CD4-positive, CD25-positive, alpha-beta regulatory T cell (primary cell): ENCODE results near the gene KIF5C. TPM values are rescaled to one million over a fixed set of nuclear protein-coding genes. Genes with fewer than 3 reads are reported as not detected.

ENCODE experiments used
- ATAC-seq, 2 donors: fragments of 150-1000 bp; cut with Tn5 transposase; one replicate each; pipeline ENCODE4 v1.10.0; 2021; ENCODE audit warnings: low read depth in 2 of 2, moderate number of reproducible peaks in 2 of 2, moderate library complexity in 1 of 2
- DNase-seq, 3 donors: peaks; one replicate each; pipeline versions ENCODE4 v3.0.0 to v3.0.0-alpha.2; 2012 to 2022; ENCODE audit warnings: mixed read lengths in 1 of 3
- H3K27ac ChIP-seq: one replicate; pipeline ENCODE4 v1.7.0; 2013; ENCODE audit warnings: mild to moderate bottlenecking, low read length; ENCODE audit not compliant: insufficient read depth, poor library complexity, severe bottlenecking
- H3K27me3 ChIP-seq: one replicate; pipeline ENCODE4 v1.7.0; 2013; ENCODE audit warnings: low read length; ENCODE audit not compliant: control insufficient read depth, insufficient read depth
- H3K36me3 ChIP-seq: one replicate; pipeline ENCODE4 v1.7.0; 2013; ENCODE audit warnings: mild to moderate bottlenecking, low read length, moderate library complexity; ENCODE audit not compliant: control insufficient read depth, insufficient read depth
- H3K4me1 ChIP-seq: 2 replicates; pipeline ENCODE4 v1.7.0; 2013; ENCODE audit warnings: mild to moderate bottlenecking, low read length; ENCODE audit not compliant: insufficient read depth, control insufficient read depth, poor library complexity, severe bottlenecking
- H3K4me3 ChIP-seq: one replicate; pipeline ENCODE4 v1.7.0; 2013; ENCODE audit warnings: low read depth, mild to moderate bottlenecking, low read length, moderate library complexity
- H3K9me3 ChIP-seq, 2 experiments: 1 replicate in 1 of 2; 2 replicates in 1 of 2; pipeline ENCODE4 v1.7.0; 2013; ENCODE audit warnings: low read length in 2 of 2, mild to moderate bottlenecking in 1 of 2, moderate library complexity in 1 of 2; ENCODE audit not compliant: control insufficient read depth in 2 of 2
- H3K27ac Mint-ChIP-seq, 3 donors: one replicate each; pipeline ENCODE4 v1.8.0; 2020 to 2022; ENCODE audit warnings: mild to moderate bottlenecking in 3 of 3, mixed read lengths in 3 of 3, moderate library complexity in 2 of 3
- H3K27me3 Mint-ChIP-seq: one replicate; pipeline ENCODE4 v1.8.0; 2022; ENCODE audit warnings: mild to moderate bottlenecking, mixed read lengths
- H3K36me3 Mint-ChIP-seq: one replicate; pipeline ENCODE4 v1.8.0; 2020; ENCODE audit warnings: mixed read lengths
- H3K4me1 Mint-ChIP-seq, 4 donors: one replicate each; pipeline ENCODE4 v1.8.0; 2020 to 2022; ENCODE audit warnings: mixed read lengths in 4 of 4, mild to moderate bottlenecking in 1 of 4
- H3K4me3 Mint-ChIP-seq, 4 donors: one replicate each; pipeline ENCODE4 v1.8.0; 2020 to 2022; ENCODE audit warnings: mild to moderate bottlenecking in 4 of 4, mixed read lengths in 4 of 4, moderate library complexity in 3 of 4
- H3K9me3 Mint-ChIP-seq, 7 donors: one replicate each; pipeline ENCODE4 v1.8.0; 2020 to 2022; ENCODE audit warnings: mixed read lengths in 7 of 7, mild to moderate bottlenecking in 3 of 7, moderate library complexity in 2 of 7
- polyA plus RNA-seq, 4 donors: library from polyadenylated mRNA; unstranded; fragments of 300-500 nt; fragmentation: Illumina TruSeq; gene quantifications; one replicate each; pipeline ENCODE4 v1.2.3, GENCODE V29; 2021
- total RNA-seq: library from RNA; stranded (reverse); gene quantifications from one replicate; pipeline ENCODE4 v1.2.3, GENCODE V29; 2022

Gene KIF5C
- total and polyA plus RNA-seq, 5 donors from 2014 or later = 0.54 to 7.7 (median 1.5) TPM

DNA sequence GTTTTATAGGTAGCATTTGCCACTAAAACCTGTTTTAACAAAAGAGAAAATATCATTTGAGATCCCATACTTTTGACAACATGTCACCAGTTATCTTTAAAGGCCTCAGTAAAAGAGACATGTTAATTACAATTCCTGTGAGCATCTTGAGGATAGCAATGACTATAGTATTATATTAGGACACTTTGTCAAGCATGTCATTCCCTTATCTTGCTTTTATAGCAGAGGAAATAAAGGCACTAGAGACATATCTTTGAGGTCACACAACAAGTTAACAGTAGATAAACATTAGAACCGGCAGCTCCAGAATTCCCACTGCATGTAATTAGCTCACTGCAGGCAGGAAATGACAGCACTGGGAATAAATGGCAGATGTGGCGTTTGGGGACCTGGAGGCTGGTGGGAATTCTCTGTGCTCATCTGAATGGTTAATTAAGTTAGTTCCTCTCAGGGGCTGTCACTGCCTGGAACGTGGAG is 189.4 kb downstream of the KIF5C start:
- peaks cover 13% of the 10 kb centered on the region for H3K27me3 Mint-ChIP-seq
- peaks cover 0 to 2% (median 0%) of the 10 kb centered on the region in 7 donors for H3K9me3 Mint-ChIP-seq
- DNase-seq (no peak), ATAC-seq (no peak)
- no peak overlapping the region for H3K27ac Mint-ChIP-seq
- H3K4me1 ChIP-seq = no peaks in the 10 kb centered on the region
- H3K4me3 ChIP-seq = no peak overlapping the region
- no peaks in the 10 kb centered on the region for H3K4me1 Mint-ChIP-seq
- H3K9me3 ChIP-seq = no peaks in the 10 kb centered on the region
- no peaks in the 10 kb centered on the region for H3K36me3 Mint-ChIP-seq
- no peak overlapping the region for H3K4me3 Mint-ChIP-seq
- no peaks in the 10 kb centered on the region for H3K27me3 ChIP-seq
- H3K36me3 ChIP-seq = no peaks in the 10 kb centered on the region
- no peak overlapping the region for H3K27ac ChIP-seq

- no peak overlapping the region for H3K4me3 ChIP-seq
- H3K27ac Mint-ChIP-seq = no peak overlapping the region
- DNase-seq (no peak), ATAC-seq (no peak)
- H3K9me3 ChIP-seq = no peaks in the 10 kb centered on the region
- H3K27me3 ChIP-seq = no peaks in the 10 kb centered on the region
- peaks cover 13% of the 10 kb centered on the region for H3K27me3 Mint-ChIP-seq
- no peaks in the 10 kb centered on the region for H3K36me3 Mint-ChIP-seq
- no peak overlapping the region for H3K4me3 Mint-ChIP-seq
- H3K9me3 Mint-ChIP-seq = peaks cover 0 to 2% (median 0%) of the 10 kb centered on the region in 7 donors
- no peak overlapping the region for H3K27ac ChIP-seq
- H3K4me1 ChIP-seq = no peaks in the 10 kb centered on the region
- peaks cover 0 to 4% (median 2%) of the 10 kb centered on the region in 4 donors for H3K4me1 Mint-ChIP-seq
- H3K36me3 ChIP-seq = no peaks in the 10 kb centered on the region
Observed at GRCh38 chr2:149064856-149065630, 190.0 kb downstream of the KIF5C start.

DNA sequence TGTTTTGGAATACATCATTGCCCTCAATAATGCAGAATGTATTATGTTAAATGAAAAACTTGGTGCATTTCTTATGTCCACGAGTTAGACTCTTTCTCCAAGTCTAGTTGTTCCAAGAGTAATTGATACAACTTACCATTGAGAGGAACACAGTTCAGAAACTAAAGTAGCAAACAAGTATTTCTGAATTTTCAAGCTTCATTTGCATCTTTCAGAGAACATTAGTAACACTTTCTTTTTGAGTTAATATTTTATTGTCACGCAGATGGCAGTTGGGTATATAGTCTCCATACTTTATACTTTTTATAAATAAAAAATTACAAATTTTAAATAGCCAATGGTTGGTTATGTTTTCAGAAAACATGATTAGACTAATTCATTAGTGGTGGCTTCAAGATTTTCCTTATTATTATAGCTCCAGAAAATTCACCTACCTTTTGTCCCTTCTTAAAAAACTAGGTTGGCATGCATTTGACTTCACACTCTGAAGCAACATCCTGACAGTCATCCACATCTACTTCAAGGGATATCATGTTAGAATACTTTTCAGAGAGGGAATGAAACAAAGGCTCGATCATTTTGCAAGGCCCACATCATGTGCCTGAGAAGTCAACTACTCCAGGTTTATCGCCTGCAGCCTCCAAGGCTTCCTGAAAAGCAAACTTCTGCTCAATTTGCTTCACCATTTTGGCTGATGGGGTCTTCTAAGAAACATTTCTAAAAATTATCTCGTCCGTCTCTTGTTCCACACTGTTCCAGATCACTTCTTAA is 193.4 kb downstream of the KIF5C start:
- Mint-ChIP-seq H3K27me3 (peaks cover 17% of the 10 kb centered on the region), H3K4me1 (peaks cover 0 to 4% (median 2%) of the 10 kb centered on the region in 4 donors), H3K4me3 (no peak overlapping the region), H3K9me3 (peaks cover 0 to 2% (median 0%) of the 10 kb centered on the region in 7 donors), H3K27ac (no peak overlapping the region), H3K36me3 (no peaks in the 10 kb centered on the region)
- Histone ChIP-seq H3K27me3 (no peaks in the 10 kb centered on the region), H3K27ac (no peak overlapping the region), H3K4me3 (no peak overlapping the region), H3K36me3 (no peaks in the 10 kb centered on the region), H3K9me3 (no peaks in the 10 kb centered on the region), H3K4me1 (no peaks in the 10 kb centered on the region)
- DNase-seq (no peak), ATAC-seq (no peak)

- peak in 1 of 2 donors; percentile 37 for ATAC-seq
- H3K9me3 Mint-ChIP-seq = peaks cover 0 to 2% (median 0%) of the 10 kb centered on the region in 7 donors
- H3K4me1 Mint-ChIP-seq = peaks cover 0 to 4% (median 2%) of the 10 kb centered on the region in 4 donors
- peak in 1 of 3 donors; percentile 46 for DNase-seq
- Histone ChIP-seq H3K27ac (no peak overlapping the region), H3K9me3 (no peaks in the 10 kb centered on the region), H3K4me3 (no peak overlapping the region), H3K27me3 (no peaks in the 10 kb centered on the region), H3K36me3 (no peaks in the 10 kb centered on the region), H3K4me1 (no peaks in the 10 kb centered on the region)
- H3K4me3 Mint-ChIP-seq = peak overlapping the region in 2 of 4 donors; percentile 16 to 18
- peaks cover 17% of the 10 kb centered on the region for H3K27me3 Mint-ChIP-seq
- no peaks in the 10 kb centered on the region for H3K36me3 Mint-ChIP-seq
- H3K27ac Mint-ChIP-seq = no peak overlapping the region
Observed at GRCh38 chr2:149068996-149069888, 194.2 kb downstream of the KIF5C start.

DNA sequence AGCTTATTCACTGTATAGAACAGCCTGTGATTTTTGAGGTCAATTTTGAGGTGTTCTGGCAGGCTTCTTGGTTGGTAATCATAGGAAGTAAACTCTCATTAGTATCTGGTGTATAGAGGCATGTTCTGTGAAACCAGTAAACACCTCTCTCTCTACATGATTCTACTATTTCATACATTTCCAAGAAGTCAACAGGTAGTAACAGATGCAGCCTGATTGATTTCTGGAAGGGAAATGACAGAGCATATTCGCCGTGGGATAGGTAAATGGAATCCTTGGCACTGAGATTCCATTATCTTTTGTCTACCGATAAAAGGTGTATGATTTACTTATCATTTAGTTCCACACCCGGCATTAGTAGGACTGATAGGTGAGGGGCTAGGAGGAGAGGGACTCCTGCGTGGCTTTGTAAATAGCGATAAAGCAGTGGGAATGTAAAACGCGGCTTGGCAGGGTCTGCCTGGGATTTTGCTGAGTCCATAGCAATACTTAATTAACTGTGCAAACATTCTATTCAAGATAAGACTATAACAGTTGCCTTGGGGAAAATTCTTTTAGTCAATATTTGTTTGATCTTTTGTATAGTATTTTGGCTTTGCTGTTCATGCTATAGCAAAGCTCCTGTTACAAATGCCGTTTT is 195.8 kb downstream of the KIF5C start:
- no peak for ATAC-seq
- Mint-ChIP-seq H3K4me3 (no peak overlapping the region), H3K27ac (no peak overlapping the region), H3K27me3 (peaks cover 23% of the 10 kb centered on the region), H3K4me1 (peaks cover 0 to 4% (median 2%) of the 10 kb centered on the region in 4 donors), H3K36me3 (no peaks in the 10 kb centered on the region), H3K9me3 (peaks cover 0 to 2% (median 0%) of the 10 kb centered on the region in 7 donors)
- H3K27ac ChIP-seq = no peak overlapping the region
- no peak for DNase-seq
- H3K27me3 ChIP-seq = no peaks in the 10 kb centered on the region
- no peaks in the 10 kb centered on the region for H3K36me3 ChIP-seq
- no peak overlapping the region for H3K4me3 ChIP-seq
- H3K9me3 ChIP-seq = no peaks in the 10 kb centered on the region
- no peaks in the 10 kb centered on the region for H3K4me1 ChIP-seq

DNA sequence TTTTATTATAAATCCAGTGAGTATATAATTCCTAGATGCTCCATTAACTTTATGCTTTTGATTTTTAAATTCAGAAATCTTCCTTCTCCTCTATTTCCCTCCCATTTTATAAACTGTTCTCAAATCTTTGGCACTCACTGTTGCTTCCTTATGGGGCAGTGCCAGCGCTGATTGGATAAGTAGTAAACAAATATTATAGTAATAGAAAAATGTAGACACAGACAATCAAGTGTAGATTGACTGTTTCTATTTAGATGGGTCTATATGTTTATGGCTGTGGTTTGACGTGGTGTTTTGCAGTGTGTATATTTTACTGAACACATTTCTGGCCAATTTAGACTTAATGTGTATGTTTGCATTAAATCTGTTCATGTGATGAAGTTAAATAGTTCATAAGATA is 200.1 kb downstream of the KIF5C start:
- Mint-ChIP-seq H3K27me3 (peaks cover 36% of the 10 kb centered on the region), H3K4me1 (no peaks in the 10 kb centered on the region), H3K9me3 (no peaks in the 10 kb centered on the region), H3K27ac (no peak overlapping the region), H3K4me3 (no peak overlapping the region), H3K36me3 (no peaks in the 10 kb centered on the region)
- H3K27ac ChIP-seq = no peak overlapping the region
- H3K27me3 ChIP-seq = peaks cover 4% of the 10 kb centered on the region
- ATAC-seq (no peak), DNase-seq (no peak)
- no peak overlapping the region for H3K4me3 ChIP-seq
- no peaks in the 10 kb centered on the region for H3K9me3 ChIP-seq
- H3K36me3 ChIP-seq = no peaks in the 10 kb centered on the region
- H3K4me1 ChIP-seq = no peaks in the 10 kb centered on the region

GRCh38 chr2:149075853-149076252 is 200.8 kb downstream of the KIF5C start:
- Mint-ChIP-seq H3K9me3 (no peaks in the 10 kb centered on the region), H3K27ac (no peak overlapping the region), H3K27me3 (peaks cover 32% of the 10 kb centered on the region), H3K4me1 (no peaks in the 10 kb centered on the region), H3K36me3 (no peaks in the 10 kb centered on the region), H3K4me3 (no peak overlapping the region)
- Histone ChIP-seq H3K27me3 (peaks cover 4% of the 10 kb centered on the region), H3K36me3 (no peaks in the 10 kb centered on the region), H3K9me3 (no peaks in the 10 kb centered on the region), H3K4me3 (no peak overlapping the region), H3K4me1 (no peaks in the 10 kb centered on the region), H3K27ac (no peak overlapping the region)
- ATAC-seq (no peak), DNase-seq (no peak)
